Measurements from ENCODE around the gene TRIL. TPM values are rescaled to one million over a fixed set of nuclear protein-coding genes. Genes with fewer than 3 reads are reported as not detected.

The TRIL gene
- total and polyA plus RNA-seq, 2 of the 4 experiments (the other 2 are of a cell fraction) = under 0.01 to 0.09 TPM

GRCh38 chr7:28955718-28956607, 2.2 kb downstream of the TRIL start:
- ATAC-seq (ENCODE audit: low read depth) = no peak
- WGBS, 2 experiments (ENCODE audit: extremely low coverage in 2 of 2, insufficient read length in 1 of 2) = 6% methylated on average over 63 of the region's 104 CpGs; no CpG with 5 or more reads in 1 of the 2 experiments
- POLR2A ChIA-PET (ENCODE audit: unreplicated experiment) = no interaction called here
- peak; percentile 4 for DNase-seq
- no peak overlapping the region for H2AK5ac ChIP-seq (ENCODE audit: low read depth, low read length)
- H3K4me3 ChIP-seq (ENCODE audit: insufficient read depth, low read depth, low read length) = peak overlapping the region; percentile 15
- H3K14ac ChIP-seq (replicated peaks; ENCODE audit: low read depth, low read length) = no peak overlapping the region
- BruUV-seq (replicated peaks) = no TSS peak
- H3K23ac ChIP-seq (ENCODE audit: low read depth, low read length) = no peak overlapping the region
- no peak overlapping the region for H4K8ac ChIP-seq (ENCODE audit: low read depth in 2 of 2, low read length in 2 of 2)
- dilution Hi-C loops (cut with HindIII; ENCODE audit: low sequenced_read_pairs, unreplicated experiment) (no loop called here), intact Hi-C loops (cut with micrococcal nuclease) (no loop called here), in situ Hi-C loops (cut with MboI; ENCODE audit: low sequenced_read_pairs) (no loop called here)
- CTCF ChIA-PET = interaction anchor here (0.6 to 1.6 kb wide), 3 partner anchors 11 to 526 kb away, joined by 3 to 6 read pairs (median 5); no protein-coding TSS in a partner anchor
- H3K18ac ChIP-seq (ENCODE audit: low read depth, low read length) = no peak overlapping the region
- H4K20me1 ChIP-seq (ENCODE audit: insufficient read depth, low read length) = no peaks in the 10 kb centered on the region
- H3K9me3 ChIP-seq (ENCODE audit: control insufficient read depth, insufficient read depth, low read length) = peaks cover 7% of the 10 kb centered on the region; the same call in 1 of the 2 replicates
- H2BK15ac ChIP-seq (ENCODE audit: low read depth, low read length) = no peak overlapping the region
- H3K27me3 ChIP-seq (ENCODE audit: control insufficient read depth, insufficient read depth, low read length) = peaks cover 57% of the 10 kb centered on the region
- no peak overlapping the region for H3K9ac ChIP-seq (ENCODE audit: low read depth, low read length)
- peak overlapping the region; percentile 76 for H2AFZ ChIP-seq (replicated peaks; ENCODE audit: low read length, poor library complexity)
- H3K4me1 ChIP-seq (ENCODE audit: control insufficient read depth, insufficient read depth, low read length) = peaks cover 9% of the 10 kb centered on the region
- H4K5ac ChIP-seq (ENCODE audit: low read depth, low read length) = no peak overlapping the region
- no peak overlapping the region for H3K27ac ChIP-seq (ENCODE audit: insufficient read depth, low read length)
- H4K91ac ChIP-seq (ENCODE audit: insufficient read depth, low read depth, low read length) = no peak overlapping the region
- no peak overlapping the region for H3K56ac ChIP-seq (ENCODE audit: extremely low read depth, insufficient read depth, low read length)
- peak overlapping the region; percentile 48 for H2AK9ac ChIP-seq (replicated peaks; ENCODE audit: low read depth, low read length, poor library complexity)
- no peaks in the 10 kb centered on the region for H3K9me1 ChIP-seq (ENCODE audit: insufficient read depth, low read length)
- H2BK5ac ChIP-seq (ENCODE audit: low read depth, low read length, poor library complexity, severe bottlenecking) = no peak overlapping the region
- H2BK20ac ChIP-seq (ENCODE audit: low read depth, low read length) = no peak overlapping the region
- TF ChIP-seq CTCF (conservative IDR thresholded peaks at IDR 0.05; ENCODE audit: low read depth, low read length) (peak; percentile 49), RAD21 (IDR thresholded peaks at IDR 0.05; ENCODE audit: low read length) (peak; percentile 19; the same call in 1 of the 2 replicates), MAFK (IDR thresholded peaks at IDR 0.05; ENCODE audit: low read depth, low read length) (no peak)
- H2BK120ac ChIP-seq (ENCODE audit: low read depth, low read length) = no peak overlapping the region
- no peak overlapping the region for H3K4ac ChIP-seq (ENCODE audit: low read depth, low read length)
- no peaks in the 10 kb centered on the region for H3K36me3 ChIP-seq (ENCODE audit: control insufficient read depth, insufficient read depth, low read length)
- no peaks in the 10 kb centered on the region for H3K79me1 ChIP-seq (ENCODE audit: low read depth in 1 of 2, low read length in 2 of 2)
- H3K4me2 ChIP-seq (ENCODE audit: low read depth, low read length) = peak overlapping the region; percentile 69
